NCI-H1436 (cell line): ENCODE measurements around the gene TMEM9.

Experiments used
- DNase-seq: peaks from one replicate; lab custom pipeline; 2025; lab: John Stamatoyannopoulos, UW

Gene TMEM9

GRCh38 chr1:201154389-201155165 lies at the start of gene TMEM9:
TMEM9 (minus strand) TSS chr1:201154474; CDS start chr1:201153923, 551 bp downstream.
- DNase-seq = peak; percentile 99

DNA sequence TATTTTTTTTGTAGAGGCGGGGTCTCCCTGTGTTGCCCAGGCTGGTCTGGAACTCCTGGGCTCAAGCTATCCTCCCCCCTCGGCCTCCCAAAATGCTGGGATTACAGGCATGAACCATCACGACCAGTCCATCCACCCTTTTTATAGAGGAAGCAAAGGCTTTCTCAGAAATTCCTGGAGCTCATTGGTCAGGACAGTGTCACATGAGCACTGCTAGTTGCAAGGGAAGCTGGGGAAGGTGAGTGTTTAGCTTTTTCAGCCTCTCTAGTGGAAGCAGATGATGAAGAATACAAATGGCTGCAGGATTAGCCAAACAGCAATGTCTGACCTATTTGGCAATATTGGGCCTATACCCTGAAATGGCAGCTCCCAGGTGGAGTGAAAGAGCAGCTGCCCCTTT lies 44.3 kb upstream of the TMEM9 start:
- DNase-seq = no peak

GRCh38 chr1:201194046-201194445 lies 39.8 kb upstream of the TMEM9 start:
- no peak for DNase-seq

DNA sequence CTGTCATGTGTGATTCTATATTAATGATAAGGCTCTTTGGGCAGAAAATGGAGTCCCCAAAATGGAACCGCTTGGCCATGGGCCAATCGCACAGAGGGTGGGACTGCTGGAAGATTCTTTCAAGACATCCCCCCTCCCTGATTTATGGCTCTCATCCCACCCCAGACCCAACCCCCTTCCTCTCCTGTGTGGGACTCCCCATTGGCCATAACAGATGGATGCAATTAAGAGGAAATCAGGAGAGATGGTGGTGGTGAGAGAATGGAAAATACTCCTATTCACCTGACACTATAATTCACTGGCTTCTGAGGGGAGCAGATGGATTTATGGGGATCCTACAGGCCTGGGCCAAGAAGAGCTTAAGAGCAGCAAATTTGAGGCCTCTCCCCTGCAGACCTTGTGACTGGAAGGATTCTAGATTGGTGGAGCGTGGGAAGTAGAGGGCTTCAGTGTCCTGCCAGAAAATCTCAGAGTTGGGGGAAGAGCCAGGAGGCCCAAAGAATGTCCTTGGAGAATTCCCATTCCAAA lies 38.1 kb upstream of the TMEM9 start:
- no peak for DNase-seq

GRCh38 chr1:201191653-201192260 lies 37.5 kb upstream of the TMEM9 start:
- DNase-seq = no peak

DNA sequence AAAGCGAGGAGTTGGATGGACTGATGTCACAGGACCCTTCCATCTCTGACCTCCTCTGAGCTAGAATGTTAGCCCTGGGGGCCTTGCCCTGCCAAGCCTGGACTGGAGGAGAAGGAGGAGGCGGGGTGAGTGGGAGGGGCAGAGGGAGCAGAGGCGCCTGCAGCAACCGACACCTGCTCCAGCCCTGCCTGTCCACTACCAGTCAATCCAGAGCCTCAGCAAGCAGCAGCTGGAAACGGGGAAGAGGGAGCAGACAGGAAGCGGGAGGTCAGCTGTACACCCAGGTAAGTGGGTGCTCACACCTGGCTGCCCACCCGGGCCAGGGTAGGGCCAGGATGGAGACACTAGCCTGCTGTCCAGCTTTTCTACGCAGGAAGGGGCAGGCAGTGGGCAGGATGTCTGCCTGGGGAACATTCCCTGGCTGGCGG lies 36.4 kb upstream of the TMEM9 start, which contains the start of gene IGFN1:
IGFN1 (plus strand) TSS at position 201 of the 428 bp plus-strand sequence. CDS start 2,470 bp downstream, outside the sequence.
- no peak for DNase-seq

DNA sequence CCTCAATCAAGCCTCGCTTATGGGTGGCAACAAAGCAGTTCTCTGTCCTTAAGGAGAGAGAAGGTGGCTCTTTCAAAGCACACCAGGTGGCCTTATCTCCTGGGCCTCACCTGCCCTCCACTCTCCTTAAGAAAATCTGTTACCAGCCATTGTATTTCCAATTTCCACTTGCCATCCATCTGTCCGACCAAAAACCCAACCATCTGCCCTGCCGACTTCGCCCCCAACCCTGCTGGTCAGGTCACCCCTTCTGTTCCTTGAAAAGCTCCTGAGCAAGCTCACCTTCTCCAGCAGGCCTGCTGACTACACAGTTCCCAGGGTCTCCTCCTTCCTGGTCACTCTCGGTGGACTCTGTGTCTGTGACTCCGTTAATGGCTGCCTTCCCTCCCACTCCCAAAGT lies 35.7 kb upstream of the TMEM9 start:
- no peak for DNase-seq

DNA sequence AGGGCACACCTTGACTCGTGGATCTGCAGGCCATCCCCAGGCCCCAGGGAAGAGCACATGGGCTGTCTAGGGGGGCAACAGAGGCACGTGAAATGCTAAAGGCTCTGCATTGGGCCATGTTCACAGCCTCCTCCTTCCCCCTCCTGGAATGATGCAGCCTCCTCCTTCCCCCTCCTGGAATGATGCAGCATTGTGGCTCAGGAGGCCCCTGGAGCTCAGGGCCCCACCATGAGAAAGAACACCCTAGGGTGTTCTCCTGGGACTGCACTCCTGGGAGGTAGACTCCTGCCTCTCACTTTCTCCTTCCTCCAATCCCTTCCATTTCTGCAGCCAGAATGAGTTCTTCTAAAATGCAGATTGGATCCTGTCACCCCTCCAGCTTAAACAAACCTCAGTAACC lies 34.8 kb upstream of the TMEM9 start:
- DNase-seq = no peak

GRCh38 chr1:201186192-201186591 lies 31.9 kb upstream of the TMEM9 start:
- no peak for DNase-seq

DNA sequence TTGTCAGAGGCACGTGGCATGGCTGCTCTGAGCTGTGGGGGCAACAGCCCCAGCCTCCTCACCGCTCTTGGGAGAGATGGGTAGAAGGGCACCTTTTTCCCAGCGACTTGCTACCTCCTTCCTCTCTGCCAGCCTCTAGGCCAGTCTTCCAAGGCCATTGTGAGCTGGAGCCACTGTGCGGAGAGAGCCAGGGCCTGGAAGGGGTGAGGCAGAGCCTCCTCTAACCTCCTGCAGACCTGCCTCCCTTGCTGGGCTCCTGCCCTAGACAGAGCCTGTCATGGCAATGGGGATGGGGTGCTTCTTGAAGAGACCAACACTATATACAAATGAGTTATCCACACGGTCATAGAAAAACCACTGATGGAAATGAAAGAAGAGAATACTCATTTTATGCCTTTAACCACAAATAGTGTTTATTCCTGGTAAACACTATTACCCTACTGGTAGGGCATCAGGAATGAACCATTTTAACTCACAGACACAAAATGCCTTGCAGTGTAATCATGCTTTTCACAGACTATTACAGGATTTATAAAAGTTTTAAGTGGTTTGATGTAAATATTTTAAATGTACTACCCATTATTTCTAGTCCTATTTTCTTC lies 31.4 kb upstream of the TMEM9 start:
- DNase-seq = no peak

- DNase-seq = no peak
These were observed 30.8 kb upstream of the TMEM9 start for GRCh38 chr1:201185123-201185453.

- DNase-seq = peak; percentile 20
These were observed 30.2 kb upstream of the TMEM9 start for GRCh38 chr1:201184307-201185122.

GRCh38 chr1:201183753-201184152 lies 29.5 kb upstream of the TMEM9 start:
- no peak for DNase-seq

- DNase-seq = peak; percentile 86
These were observed 28.9 kb upstream of the TMEM9 start for GRCh38 chr1:201183209-201183608.

DNA sequence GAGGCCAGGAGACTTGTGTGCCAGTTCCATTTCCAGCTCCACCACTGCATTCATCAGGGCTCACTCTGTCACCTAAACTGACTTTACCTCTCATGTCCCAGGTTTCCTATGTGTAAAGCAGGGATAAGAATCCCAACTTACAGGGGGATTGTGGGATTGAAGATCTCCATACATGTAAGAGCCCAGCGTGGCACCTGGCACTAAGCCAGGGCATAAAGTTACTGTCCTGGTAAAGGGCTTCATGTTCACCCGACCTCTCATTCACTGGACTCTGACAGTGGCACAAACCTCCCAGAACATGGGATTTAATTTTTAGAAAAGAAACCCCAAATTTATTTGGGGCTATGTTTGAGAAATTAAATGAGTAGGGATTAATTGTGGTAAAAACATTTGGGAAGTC lies 27.5 kb upstream of the TMEM9 start:
- DNase-seq = no peak

- no peak for DNase-seq
These were observed 27.0 kb upstream of the TMEM9 start for GRCh38 chr1:201181323-201181722.

GRCh38 chr1:201180901-201181300 lies 26.6 kb upstream of the TMEM9 start:
- no peak for DNase-seq

GRCh38 chr1:201180141-201180540 lies 25.9 kb upstream of the TMEM9 start:
- no peak for DNase-seq

GRCh38 chr1:201178718-201179117 lies 24.4 kb upstream of the TMEM9 start:
- DNase-seq = no peak

- DNase-seq = no peak
These were observed 22.7 kb upstream of the TMEM9 start for GRCh38 chr1:201176940-201177339.

- DNase-seq = no peak
These were observed 21.7 kb upstream of the TMEM9 start for GRCh38 chr1:201175820-201176500.

GRCh38 chr1:201173736-201174135 lies 19.5 kb upstream of the TMEM9 start:
- DNase-seq = no peak
